NCI-H510A treated with DMSO at 0.1 percent for 48 hours (cell line): Measurements from ENCODE around the gene TMEM120B.

ENCODE experiments used
- DNase-seq: peaks from one replicate; lab custom pipeline; 2025; lab: John Stamatoyannopoulos, UW

Gene TMEM120B

GRCh38 chr12:121792607-121793439 lies 80.3 kb downstream of the TMEM120B start:
- no peak for DNase-seq

- no peak for DNase-seq
Measured at GRCh38 chr12:121793440-121793837, 80.9 kb downstream of the TMEM120B start, which contains the start of gene RHOF. Gene RHOF, minus strand, starts transcription at chr12:121793688. Its CDS starts 55 bp downstream, at chr12:121793633.

- DNase-seq, result peak; percentile 86
Measured at GRCh38 chr12:121793838-121794533, 81.4 kb downstream of the TMEM120B start.

- DNase-seq, result no peak
Measured at GRCh38 chr12:121794534-121795033, 82.0 kb downstream of the TMEM120B start.

GRCh38 chr12:121795034-121795968 lies 82.7 kb downstream of the TMEM120B start:
- DNase-seq, result peak; percentile 72

- peak; percentile 94 for DNase-seq
Measured at GRCh38 chr12:121796855-121797751, 84.6 kb downstream of the TMEM120B start.

GRCh38 chr12:121797937-121798786 lies 85.6 kb downstream of the TMEM120B start:
- DNase-seq, result peak; percentile 82

- DNase-seq, result no peak
Measured at GRCh38 chr12:121798787-121799155, 86.2 kb downstream of the TMEM120B start.

GRCh38 chr12:121799156-121799841 lies 86.7 kb downstream of the TMEM120B start:
- peak; percentile 88 for DNase-seq

GRCh38 chr12:121799842-121800693 lies 87.5 kb downstream of the TMEM120B start:
- DNase-seq, result peak; percentile 85

GRCh38 chr12:121800694-121801594 lies 88.4 kb downstream of the TMEM120B start:
- DNase-seq, result peak; percentile 76

- peak; percentile 92 for DNase-seq
Measured at GRCh38 chr12:121801595-121802484, 89.3 kb downstream of the TMEM120B start.

- no peak for DNase-seq
Measured at GRCh38 chr12:121802485-121802842, 89.9 kb downstream of the TMEM120B start.

GRCh38 chr12:121802843-121803698 lies 90.5 kb downstream of the TMEM120B start:
- DNase-seq, result peak; percentile 98

- peak; percentile 34 for DNase-seq
Measured at GRCh38 chr12:121803861-121804416, 91.4 kb downstream of the TMEM120B start, which contains the start of gene SETD1B. Gene SETD1B, plus strand, starts transcription at chr12:121804009. Its CDS starts 729 bp downstream, at chr12:121804738.
